H9 (cell line): ENCODE data around the gene MUC5AC. TPM values are rescaled to one million over a fixed set of nuclear protein-coding genes. Genes with fewer than 3 reads are reported as not detected.

Experiments used
- DNase-seq: peaks from one replicate; pipeline ENCODE4 v3.0.0-alpha.2; 2017
- H2AFZ ChIP-seq: one replicate; pipeline ENCODE4 v1.6.1; 2013; ENCODE audit warnings: mild to moderate bottlenecking, low read length, control low read depth, moderate library complexity
- H2AK5ac ChIP-seq: 2 replicates; pipeline ENCODE4 v1.6.1; 2013; ENCODE audit warnings: low read length, control low read depth, mixed read lengths; ENCODE audit not compliant: insufficient read length
- H2BK120ac ChIP-seq: one replicate; pipeline ENCODE4 v1.6.1; 2013; ENCODE audit warnings: low read depth, mild to moderate bottlenecking, low read length, control low read depth, inconsistent platforms; ENCODE audit not compliant: poor library complexity, severe bottlenecking
- H2BK12ac ChIP-seq: 2 replicates; pipeline ENCODE4 v1.6.1; 2013; ENCODE audit warnings: low read length, control low read depth, mixed read lengths, low read depth; ENCODE audit not compliant: insufficient read length
- H2BK15ac ChIP-seq: 2 replicates; pipeline ENCODE4 v1.6.1; 2013; ENCODE audit warnings: low read depth, low read length, control low read depth
- H2BK20ac ChIP-seq: one replicate; pipeline ENCODE4 v1.6.1; 2013; ENCODE audit warnings: low read depth, mild to moderate bottlenecking, low read length, control low read depth, inconsistent platforms; ENCODE audit not compliant: poor library complexity, severe bottlenecking
- H2BK5ac ChIP-seq: 2 replicates; pipeline ENCODE4 v1.6.1; 2013; ENCODE audit warnings: low read length, control low read depth, mixed read lengths; ENCODE audit not compliant: insufficient read length
- H3K14ac ChIP-seq: 2 replicates; pipeline ENCODE4 v1.6.1; 2013; ENCODE audit warnings: low read length, control low read depth; ENCODE audit not compliant: insufficient read depth
- H3K18ac ChIP-seq: 2 replicates; pipeline ENCODE4 v1.6.1; 2013; ENCODE audit warnings: low read depth, mild to moderate bottlenecking, mixed read lengths, low read length, control low read depth; ENCODE audit not compliant: insufficient read length
- H3K23ac ChIP-seq: 2 replicates; pipeline ENCODE4 v1.6.1; 2013; ENCODE audit warnings: low read length, control low read depth, mixed read lengths, low read depth; ENCODE audit not compliant: insufficient read length
- H3K23me2 ChIP-seq: 2 replicates; pipeline ENCODE4 v1.6.1; 2013; ENCODE audit warnings: low read depth, mild to moderate bottlenecking, mixed read lengths, low read length, control low read depth; ENCODE audit not compliant: insufficient read length, poor library complexity, severe bottlenecking
- H3K27ac ChIP-seq: 2 replicates; pipeline ENCODE4 v1.5.1; 2013; ENCODE audit warnings: low read length, control low read depth, mixed read lengths, low read depth; ENCODE audit not compliant: insufficient read length
- H3K27me3 ChIP-seq: 2 replicates; pipeline ENCODE4 v1.6.1; 2013; ENCODE audit warnings: low read length, control low read depth, inconsistent platforms; ENCODE audit not compliant: insufficient read depth
- H3K4ac ChIP-seq: 2 replicates; pipeline ENCODE4 v1.6.1; 2013; ENCODE audit warnings: low read depth, mild to moderate bottlenecking, control low read depth, inconsistent platforms, low read length, moderate library complexity
- H3K4me1 ChIP-seq: 2 replicates; pipeline ENCODE4 v1.6.1; 2013; ENCODE audit warnings: low read length, control low read depth, inconsistent platforms; ENCODE audit not compliant: insufficient read depth
- H3K4me2 ChIP-seq: 2 replicates; pipeline ENCODE4 v1.6.1; 2013; ENCODE audit warnings: low read length, control low read depth, mixed read lengths; ENCODE audit not compliant: insufficient read length, insufficient read depth
- H3K56ac ChIP-seq: 2 replicates; pipeline ENCODE4 v1.6.1; 2013; ENCODE audit warnings: low read depth, mild to moderate bottlenecking, mixed read lengths, low read length, control low read depth; ENCODE audit not compliant: insufficient read length
- H3K79me1 ChIP-seq: 2 replicates; pipeline ENCODE4 v1.6.1; 2013; ENCODE audit warnings: low read depth, mild to moderate bottlenecking, moderate library complexity, low read length, control low read depth, inconsistent platforms; ENCODE audit not compliant: insufficient read depth, poor library complexity, severe bottlenecking
- H3K79me2 ChIP-seq: 2 replicates; pipeline ENCODE4 v1.6.1; 2013; ENCODE audit warnings: low read length, control low read depth, inconsistent platforms; ENCODE audit not compliant: insufficient read depth
- H3K9ac ChIP-seq: 2 replicates; pipeline ENCODE4 v1.6.1; 2013; ENCODE audit warnings: low read length, control low read depth, mixed read lengths; ENCODE audit not compliant: insufficient read length; ENCODE audit errors: extremely low read depth
- H3K9me3 ChIP-seq: one replicate; pipeline ENCODE4 v1.6.1; 2013; ENCODE audit warnings: low read depth, low read length, inconsistent platforms; ENCODE audit not compliant: control insufficient read depth
- H3T11ph ChIP-seq: one replicate; pipeline ENCODE4 v1.6.1; 2013; ENCODE audit warnings: mild to moderate bottlenecking, low read length, control low read depth, inconsistent platforms
- H4K20me1 ChIP-seq: one replicate; pipeline ENCODE4 v1.6.1; 2013; ENCODE audit not compliant: control insufficient read depth, insufficient read length, insufficient read depth
- H4K5ac ChIP-seq: 2 replicates; pipeline ENCODE4 v1.6.1; 2013; ENCODE audit warnings: low read depth, mild to moderate bottlenecking, mixed read lengths, low read length, control low read depth; ENCODE audit not compliant: insufficient read length
- H4K8ac ChIP-seq: replicated peaks from 2 replicates; pipeline ENCODE4 v1.6.1; 2013; ENCODE audit warnings: low read length, control low read depth, mixed read lengths, low read depth; ENCODE audit not compliant: insufficient read length
- H4K91ac ChIP-seq: 2 replicates; pipeline ENCODE4 v1.6.1; 2013; ENCODE audit warnings: low read depth, mild to moderate bottlenecking, moderate library complexity, mixed read lengths, low read length, control low read depth; ENCODE audit not compliant: insufficient read length
- H3K27ac Mint-ChIP-seq, 3 experiments: 2 replicates in 2 of 3; 3 replicates in 1 of 3; pipeline ENCODE4 v1.8.0; 2020 to 2021; ENCODE audit warnings: mixed read lengths in 3 of 3, mild to moderate bottlenecking in 1 of 3, moderate library complexity in 1 of 3
- H3K27me3 Mint-ChIP-seq: 2 replicates; pipeline ENCODE4 v1.8.0; 2021; ENCODE audit warnings: low read depth, mild to moderate bottlenecking, moderate library complexity, mixed read lengths
- H3K36me3 Mint-ChIP-seq, 3 experiments: 2 replicates in 2 of 3; 3 replicates in 1 of 3; pipeline ENCODE4 v1.8.0; 2020 to 2021; ENCODE audit warnings: low read depth in 3 of 3, mixed read lengths in 3 of 3; ENCODE audit not compliant: insufficient read depth in 1 of 3
- H3K4me1 Mint-ChIP-seq, 2 experiments: 2 replicates each; pipeline ENCODE4 v1.8.0; 2020; ENCODE audit warnings: mixed read lengths in 2 of 2
- H3K4me3 Mint-ChIP-seq, 2 experiments: 2 replicates in 1 of 2; 3 replicates in 1 of 2; pipeline ENCODE4 v1.8.0; 2020 to 2021; ENCODE audit warnings: mild to moderate bottlenecking in 2 of 2, mixed read lengths in 2 of 2, moderate library complexity in 1 of 2
- H3K9me3 Mint-ChIP-seq, 2 experiments: 2 replicates in 1 of 2; 3 replicates in 1 of 2; pipeline ENCODE4 v1.8.0; 2020; ENCODE audit warnings: mild to moderate bottlenecking in 2 of 2, mixed read lengths in 2 of 2, moderate library complexity in 1 of 2
- WGBS: extraction: QIAGEN DNeasy Blood & Tissue Kit; methylation state at CpG from one replicate; pipeline ENCODE4 v1.1.7; 2013; ENCODE audit warnings: missing lambda C conversion rate, low lambda C conversion rate, mixed read lengths; ENCODE audit not compliant: insufficient read length; ENCODE audit errors: extremely low coverage; 5-methylcytosine and 5-hydroxymethylcytosine counted together
- total RNA-seq: library from RNA; stranded (reverse); gene quantifications from 2 replicates; pipeline ENCODE4 v1.2.1, GENCODE V29; 2021
- TF ChIP-seq, protein P1 (sequence below): fragments of 200-600 bp; sonication (generic); conservative IDR thresholded peaks from 3 replicates; pipeline ENCODE4 v1.8.0; 2021; ENCODE audit warnings: antibody characterized with exemption, mild to moderate bottlenecking

Gene MUC5AC
- total RNA-seq, 1 experiment from 2014 or later: not detected

DNA sequence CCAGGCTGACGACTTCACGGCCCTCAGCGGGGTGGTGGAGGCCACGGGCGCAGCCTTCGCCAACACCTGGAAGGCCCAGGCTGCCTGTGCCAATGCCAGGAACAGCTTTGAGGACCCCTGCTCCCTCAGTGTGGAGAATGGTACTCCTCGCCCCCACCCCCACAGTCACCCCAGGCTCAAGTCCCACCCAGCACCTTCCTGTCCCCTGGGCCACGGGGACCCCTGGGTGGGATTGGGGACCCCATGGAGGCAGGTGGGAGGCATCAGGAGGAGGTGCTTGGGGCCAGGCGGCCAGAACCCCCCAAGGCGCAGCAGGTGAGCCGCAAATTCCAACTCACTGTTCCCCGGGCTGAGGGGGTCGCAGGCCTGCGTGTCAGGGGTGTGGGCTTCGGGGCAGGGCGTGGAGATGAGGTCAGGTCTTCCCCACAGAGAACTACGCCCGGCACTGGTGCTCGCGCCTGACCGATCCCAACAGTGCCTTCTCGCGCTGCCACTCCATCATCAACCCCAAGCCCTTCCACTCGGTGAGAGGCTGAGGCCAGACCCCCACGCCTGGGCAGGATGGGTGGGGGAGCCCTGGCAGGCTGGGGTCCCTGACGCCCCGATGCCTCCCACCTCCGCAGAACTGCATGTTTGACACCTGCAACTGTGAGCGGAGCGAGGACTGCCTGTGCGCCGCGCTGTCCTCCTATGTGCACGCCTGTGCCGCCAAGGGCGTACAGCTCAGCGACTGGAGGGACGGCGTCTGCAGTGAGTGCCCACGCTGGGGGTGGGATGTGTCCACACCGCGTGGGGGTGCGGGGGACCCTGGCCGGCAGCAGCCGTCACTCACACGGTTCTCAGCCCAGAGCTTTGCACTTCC is 74.5 kb downstream of the MUC5AC start:
- peak; percentile 24 for DNase-seq
- Mint-ChIP-seq H3K4me1 (no peaks in the 10 kb centered on the region), H3K27ac (no peak overlapping the region), H3K9me3 (no peaks in the 10 kb centered on the region), H3K27me3 (no peaks in the 10 kb centered on the region), H3K36me3 (no peaks in the 10 kb centered on the region), H3K4me3 (no peak overlapping the region)
- Histone ChIP-seq H2AK5ac (no peak overlapping the region), H2BK120ac (no peak overlapping the region), H3K79me2 (no peaks in the 10 kb centered on the region), H3K14ac (no peak overlapping the region; the same call in 1 of the 2 replicates), H4K8ac (no peak overlapping the region), H3K4ac (no peak overlapping the region), H2AFZ (no peak overlapping the region), H3K79me1 (no peaks in the 10 kb centered on the region), H2BK12ac (no peak overlapping the region), H3K23me2 (no peaks in the 10 kb centered on the region), H3K27ac (no peak overlapping the region), H2BK15ac (no peak overlapping the region), H3K9me3 (no peaks in the 10 kb centered on the region), H2BK20ac (no peak overlapping the region), H3T11ph (no peak overlapping the region), H3K56ac (no peak overlapping the region), H2BK5ac (no peak overlapping the region), H3K9ac (no peak overlapping the region), H4K5ac (no peak overlapping the region), H3K23ac (no peak overlapping the region), H3K4me1 (no peaks in the 10 kb centered on the region), H3K4me2 (no peak overlapping the region), H3K18ac (no peak overlapping the region), H4K91ac (no peak overlapping the region), H4K20me1 (no peaks in the 10 kb centered on the region), H3K27me3 (no peaks in the 10 kb centered on the region)
- no CpG with 5 or more reads among the region's 46 CpGs for WGBS
- TF ChIP-seq, protein P1, sequence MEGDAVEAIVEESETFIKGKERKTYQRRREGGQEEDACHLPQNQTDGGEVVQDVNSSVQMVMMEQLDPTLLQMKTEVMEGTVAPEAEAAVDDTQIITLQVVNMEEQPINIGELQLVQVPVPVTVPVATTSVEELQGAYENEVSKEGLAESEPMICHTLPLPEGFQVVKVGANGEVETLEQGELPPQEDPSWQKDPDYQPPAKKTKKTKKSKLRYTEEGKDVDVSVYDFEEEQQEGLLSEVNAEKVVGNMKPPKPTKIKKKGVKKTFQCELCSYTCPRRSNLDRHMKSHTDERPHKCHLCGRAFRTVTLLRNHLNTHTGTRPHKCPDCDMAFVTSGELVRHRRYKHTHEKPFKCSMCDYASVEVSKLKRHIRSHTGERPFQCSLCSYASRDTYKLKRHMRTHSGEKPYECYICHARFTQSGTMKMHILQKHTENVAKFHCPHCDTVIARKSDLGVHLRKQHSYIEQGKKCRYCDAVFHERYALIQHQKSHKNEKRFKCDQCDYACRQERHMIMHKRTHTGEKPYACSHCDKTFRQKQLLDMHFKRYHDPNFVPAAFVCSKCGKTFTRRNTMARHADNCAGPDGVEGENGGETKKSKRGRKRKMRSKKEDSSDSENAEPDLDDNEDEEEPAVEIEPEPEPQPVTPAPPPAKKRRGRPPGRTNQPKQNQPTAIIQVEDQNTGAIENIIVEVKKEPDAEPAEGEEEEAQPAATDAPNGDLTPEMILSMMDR: no peak
